HCT116 (cell line): ENCODE data around the gene GGT6. TPM values are rescaled to one million over a fixed set of nuclear protein-coding genes. Genes with fewer than 3 reads are reported as not detected.

Source experiments
- ATAC-seq: fragments of 200-7000 bp; cut with Tn5 transposase; 2 replicates; pipeline ENCODE4 v1.9.1; 2020; ENCODE audit warnings: mild to moderate bottlenecking, moderate library complexity
- BruUV-seq: library from RNA; stranded (reverse); fragments of 400-500 nt; replicated peaks from 2 replicates; lab custom pipeline; 2021; lab: Mats Ljungman, UMichigan
- CTCF ChIA-PET: fragments of 300-600 bp; sonication (Branson Sonifier 250); formaldehyde crosslinking; loops from one replicate; lab custom pipeline; 2021; ENCODE audit warnings: antibody characterized with exemption; lab: Charles Lee
- POLR2A ChIA-PET: fragments of 300-600, 350-600 bp; sonication (Branson Sonifier 250); formaldehyde crosslinking; loops from one replicate; lab custom pipeline; 2021; ENCODE audit warnings: antibody characterized with exemption; lab: Charles Lee
- RAD21 ChIA-PET, 2 experiments: fragments of 300-600 bp; sonication (Branson Sonifier 250); formaldehyde crosslinking; loops; one replicate each; lab custom pipeline; 2023; ENCODE audit warnings: low total read pairs in 2 of 2; ENCODE audit not compliant: uncharacterized antibody in 2 of 2, unreplicated experiment in 2 of 2, low non-redundant PET in 1 of 2; lab: Charles Lee
- DNase-seq: peaks from one replicate; pipeline ENCODE4 v3.0.0-alpha.2; 2010; ENCODE audit warnings: low read depth, low spot score
- H2AFZ ChIP-seq: fragments of 200-600 bp; shearing (Covaris generic), sonication (generic); 2 replicates; pipeline ENCODE4 v1.6.1; 2017; ENCODE audit warnings: low read depth, mixed run types, mixed read lengths, antibody characterized with exemption, low read length; ENCODE audit not compliant: poor library complexity, severe bottlenecking
- H3K27ac ChIP-seq: 2 replicates; pipeline ENCODE4 v1.5.1; 2012; ENCODE audit warnings: low read depth, low read length
- H3K27me3 ChIP-seq: fragments of 200-600 bp; sonication (generic); 2 replicates; pipeline ENCODE4 v1.6.1; 2016; ENCODE audit warnings: mixed run types, low read length, mixed read lengths; ENCODE audit not compliant: insufficient read depth
- H3K36me3 ChIP-seq, 2 experiments: fragments of 200-500 bp in 1 of 2; fragments of 200-600 bp in 1 of 2; sonication (Bioruptor generic) in 1 of 2; sonication (generic) in 1 of 2; 2 replicates each; pipeline versions ENCODE4 v1.5.1 to v1.6.1; 2014 to 2016; ENCODE audit warnings: low read length in 2 of 2, inconsistent platforms in 1 of 2, mixed read lengths in 1 of 2, mixed run types in 1 of 2; ENCODE audit not compliant: insufficient read depth in 2 of 2, control insufficient read depth in 1 of 2
- H3K4me1 ChIP-seq, 2 experiments: fragments of 200-600 bp in 1 of 2; sonication (generic) in 1 of 2; 2 replicates each; pipeline versions ENCODE4 v1.5.1 to v1.6.1; 2012 to 2017; ENCODE audit warnings: low read length in 2 of 2, inconsistent platforms in 1 of 2, mild to moderate bottlenecking in 1 of 2, mixed read lengths in 1 of 2, mixed run types in 1 of 2, moderate library complexity in 1 of 2; ENCODE audit not compliant: insufficient read depth in 2 of 2, control insufficient read depth in 1 of 2
- H3K4me2 ChIP-seq: fragments of 200-600 bp; sonication (generic); 2 replicates; pipeline ENCODE4 v1.6.1; 2017; ENCODE audit warnings: mixed run types, low read length, mixed read lengths
- H3K4me3 ChIP-seq, 2 experiments: fragments of 200-600 bp in 1 of 2; sonication (generic) in 1 of 2; replicated peaks in 1 of 2; 2 replicates each; pipeline ENCODE4 v1.5.1; 2011 to 2016; ENCODE audit warnings: low read length in 2 of 2, control low read depth in 1 of 2, low read depth in 1 of 2, mild to moderate bottlenecking in 1 of 2, mixed read lengths in 1 of 2, mixed run types in 1 of 2
- H3K79me2 ChIP-seq: fragments of 200-600 bp; sonication (generic); 2 replicates; pipeline ENCODE4 v1.6.1; 2017; ENCODE audit warnings: mild to moderate bottlenecking, mixed run types, low read length, moderate library complexity, mixed read lengths; ENCODE audit not compliant: insufficient read depth
- H3K9ac ChIP-seq: fragments of 200-600 bp; sonication (generic); 2 replicates; pipeline ENCODE4 v1.6.1; 2016; ENCODE audit warnings: low read length, mixed read lengths
- H3K9me2 ChIP-seq: fragments of 200-600 bp; sonication (generic), shearing (Covaris generic); 2 replicates; pipeline ENCODE4 v1.6.1; 2017; ENCODE audit warnings: mixed run types, mild to moderate bottlenecking, moderate library complexity; ENCODE audit not compliant: insufficient read depth
- H3K9me3 ChIP-seq, 2 experiments: fragments of 200-500 bp in 1 of 2; fragments of 200-600 bp in 1 of 2; sonication (Bioruptor generic) in 1 of 2; sonication (generic) in 1 of 2; 2 replicates each; pipeline ENCODE4 v1.6.1; 2014 to 2017; ENCODE audit warnings: low read length in 2 of 2, mixed read lengths in 2 of 2, inconsistent platforms in 1 of 2, low read depth in 1 of 2, mild to moderate bottlenecking in 1 of 2, mixed run types in 1 of 2, moderate library complexity in 1 of 2; ENCODE audit not compliant: control insufficient read depth in 1 of 2, insufficient read depth in 1 of 2
- H4K20me1 ChIP-seq: fragments of 200-600 bp; sonication (generic), shearing (Covaris generic); 2 replicates; pipeline ENCODE4 v1.6.1; 2017; ENCODE audit warnings: mixed run types, mild to moderate bottlenecking, moderate library complexity; ENCODE audit not compliant: insufficient read depth
- ATF3 ChIP-seq: IDR thresholded peaks from 2 replicates; pipeline ENCODE4 v1.6.1; 2012
- CBX3 ChIP-seq: IDR thresholded peaks from 2 replicates; pipeline ENCODE4 v1.6.1; 2012; ENCODE audit warnings: low read depth
- CEBPB ChIP-seq: IDR thresholded peaks from 2 replicates; pipeline ENCODE4 v1.6.1; 2012; ENCODE audit warnings: low read depth
- CTCF ChIP-seq, 3 experiments: fragments of 200-600 bp in 1 of 3; sonication (generic) in 1 of 3; IDR thresholded peaks in 2 of 3; conservative IDR thresholded peaks in 1 of 3; 2 replicates each; pipeline ENCODE4 v1.5.1; 2012 to 2017; ENCODE audit warnings: low read depth in 2 of 3, low read length in 2 of 3, antibody characterized with exemption in 1 of 3, borderline replicate concordance in 1 of 3, control low read depth in 1 of 3, mild to moderate bottlenecking in 1 of 3, mixed read lengths in 1 of 3, mixed run types in 1 of 3, moderate library complexity in 1 of 3; ENCODE audit not compliant: insufficient read depth in 1 of 3
- ELF1 ChIP-seq: IDR thresholded peaks from 2 replicates; pipeline ENCODE4 v1.6.1; 2012; ENCODE audit warnings: low read depth, borderline replicate concordance
- EZH2 ChIP-seq: fragments of 200-600 bp; sonication (generic); IDR thresholded peaks from 2 replicates; pipeline ENCODE4 v1.6.1; 2017; ENCODE audit warnings: antibody characterized with exemption, mixed run types
- EZH2phosphoT487 ChIP-seq: fragments of 200-600 bp; IDR thresholded peaks from 2 replicates; pipeline ENCODE4 v1.6.1; 2018; ENCODE audit warnings: antibody characterized with exemption, borderline replicate concordance
- FOSL1 ChIP-seq: IDR thresholded peaks from 2 replicates; pipeline ENCODE4 v1.6.1; 2012; ENCODE audit warnings: low read depth
- JUND ChIP-seq: IDR thresholded peaks from 2 replicates; pipeline ENCODE4 v1.6.1; 2012
- POLR2A ChIP-seq: IDR thresholded peaks from 2 replicates; pipeline ENCODE4 v1.7.0; 2011; ENCODE audit warnings: borderline replicate concordance; ENCODE audit not compliant: insufficient read depth, insufficient read length; ENCODE audit errors: extremely low read depth
- POLR2AphosphoS5 ChIP-seq: IDR thresholded peaks from 2 replicates; pipeline ENCODE4 v1.6.1; 2011; ENCODE audit warnings: mild to moderate bottlenecking, low read depth, low read length, moderate library complexity
- REST ChIP-seq: IDR thresholded peaks from 2 replicates; pipeline ENCODE4 v1.6.1; 2012; ENCODE audit warnings: low read depth
- SIN3A ChIP-seq: IDR thresholded peaks from 2 replicates; pipeline ENCODE4 v1.6.1; 2012; ENCODE audit warnings: low read depth
- SP1 ChIP-seq: IDR thresholded peaks from 2 replicates; pipeline ENCODE4 v1.6.1; 2012; ENCODE audit warnings: low read depth
- SRF ChIP-seq: IDR thresholded peaks from 2 replicates; pipeline ENCODE4 v1.6.1; 2012; ENCODE audit warnings: low read depth
- ZBTB33 ChIP-seq: IDR thresholded peaks from 2 replicates; pipeline ENCODE4 v1.6.1; 2011; ENCODE audit warnings: mild to moderate bottlenecking, low read length, moderate library complexity; ENCODE audit not compliant: insufficient replicate concordance; ENCODE audit errors: extremely low read depth
- ZNF274 ChIP-seq: fragments of 200-500 bp; sonication (Bioruptor generic); IDR thresholded peaks from 2 replicates; pipeline ENCODE4 v1.6.1; 2014; ENCODE audit warnings: mild to moderate bottlenecking, low read depth, low read length, inconsistent platforms
- intact Hi-C: fragments of 100-400 bp; cut with micrococcal nuclease; formaldehyde crosslinking; loops from 2 replicates; pipeline ENCODE4 v1.10.0; 2022
- total RNA-seq: library from RNA; stranded (reverse); gene quantifications from one replicate; pipeline ENCODE4 v1.2.1, GENCODE V29; 2021; ENCODE audit not compliant: unreplicated experiment

GGT6 gene
- total RNA-seq, 1 experiment from 2014 or later: 0.10 TPM

GRCh38 chr17:4507361-4508111 lies 52.8 kb downstream of the GGT6 start:
- peaks cover 0 to 14% of the 10 kb centered on the region in 2 experiments; a peak in 2 of 4 replicates for H3K4me1 ChIP-seq
- no peak overlapping the region for H3K9ac ChIP-seq
- H3K27ac ChIP-seq: no peak overlapping the region
- POLR2A ChIA-PET: no interaction called here
- DNase-seq (no peak), ATAC-seq (no peak)
- no peak overlapping the region for H3K4me3 ChIP-seq
- TF ChIP-seq CEBPB (no peak), POLR2AphosphoS5 (no peak), POLR2A (no peak), EZH2phosphoT487 (no peak), SP1 (no peak), ATF3 (no peak), JUND (no peak), ZNF274 (no peak), REST (no peak), CTCF (IDR thresholded peaks at IDR 0.05 in 2 of 3, conservative IDR thresholded peaks at IDR 0.05 in 1 of 3; ENCODE audit: borderline replicate concordance in 1 of 3, insufficient read depth in 1 of 3, low read depth in 2 of 3, low read length in 2 of 3) (no peak), SRF (no peak), ELF1 (no peak), EZH2 (no peak), CBX3 (no peak), FOSL1 (no peak), ZBTB33 (no peak), SIN3A (no peak)
- no peak overlapping the region for H3K4me2 ChIP-seq
- RAD21 ChIA-PET: no interaction called here
- H3K36me3 ChIP-seq: no peaks in the 10 kb centered on the region
- intact Hi-C loops: no loop called here
- H3K9me3 ChIP-seq: no peaks in the 10 kb centered on the region
- no peaks in the 10 kb centered on the region for H3K27me3 ChIP-seq
- CTCF ChIA-PET: no interaction called here
- H3K79me2 ChIP-seq: no peaks in the 10 kb centered on the region
- H3K9me2 ChIP-seq: no peaks in the 10 kb centered on the region
- no peaks in the 10 kb centered on the region for H4K20me1 ChIP-seq
- no TSS peak for BruUV-seq
- H2AFZ ChIP-seq: no peak overlapping the region
